ENCODE data around the gene CACTIN. TPM values are rescaled to one million over a fixed set of nuclear protein-coding genes. Genes with fewer than 3 reads are reported as not detected.

Gene CACTIN
- total and polyA plus RNA-seq, 2 of the 8 experiments (the other 6 are each of a cell fraction or from before 2014, with no cell fraction given) = 25.8 to 29.9 TPM

DNA sequence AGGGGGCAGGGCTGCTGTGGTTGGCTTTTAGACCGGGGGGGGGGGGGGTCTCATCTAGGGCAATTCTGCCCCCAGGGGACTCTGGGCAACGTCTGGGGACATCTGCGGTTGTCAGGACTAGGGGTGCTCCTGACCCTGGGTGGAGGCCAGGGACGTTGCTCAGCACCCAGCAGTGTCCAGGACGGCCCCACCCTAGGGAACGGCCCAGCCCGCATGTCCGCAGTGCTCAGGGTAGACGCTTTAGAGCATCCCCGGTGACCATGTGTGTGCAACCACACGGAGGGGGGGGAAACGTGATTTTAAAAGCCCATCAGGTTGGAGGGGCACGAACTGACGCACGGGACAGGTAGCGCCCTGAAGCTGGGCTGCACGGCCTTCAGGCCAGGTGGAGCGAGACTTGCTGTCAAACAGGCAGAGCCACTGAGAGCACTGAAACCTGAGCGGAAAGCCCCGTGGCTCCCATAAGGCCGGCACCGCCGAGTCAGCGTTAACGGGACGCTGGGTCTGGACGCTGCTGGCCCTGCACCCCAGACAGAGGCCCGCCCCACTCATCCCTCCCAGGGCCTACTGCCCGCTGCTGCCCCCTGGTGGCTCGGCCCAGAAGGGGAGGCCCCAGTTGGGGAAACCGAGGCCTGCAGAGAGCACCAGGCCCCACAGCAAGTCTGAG, 8.3 kb downstream of the CACTIN start (continued):
- TF ChIP-seq ASH2L (IDR thresholded peaks at IDR 0.05; ENCODE audit: low read length) = no peak
- TF ChIP-seq NRF1 (IDR thresholded peaks at IDR 0.05; ENCODE audit: low read depth, low read length) = no peak
